Loucy (cell line): Measurements from ENCODE around the gene KXD1.

Experiments used
- H2AFZ ChIP-seq: fragments of 200-600 bp; sonication (generic); 2 replicates; pipeline ENCODE4 v1.6.0; 2016; ENCODE audit warnings: antibody characterized with exemption, mild to moderate bottlenecking, low read length, moderate library complexity
- H3F3A ChIP-seq: fragments of 200-600 bp; 2 replicates; pipeline ENCODE4 v1.6.0; 2016; ENCODE audit warnings: antibody characterized with exemption, low read depth, mild to moderate bottlenecking
- H3K27me3 ChIP-seq: fragments of 200-600 bp; sonication (generic); 2 replicates; pipeline ENCODE4 v1.6.1; 2014; ENCODE audit warnings: low read length, mild to moderate bottlenecking; ENCODE audit not compliant: insufficient read depth, poor library complexity, severe bottlenecking
- H3K36me3 ChIP-seq: fragments of 200-600 bp; sonication (generic); 2 replicates; pipeline ENCODE4 v1.6.1; 2016; ENCODE audit warnings: low read length; ENCODE audit not compliant: insufficient read depth
- H3K4me1 ChIP-seq: fragments of 200-600 bp; sonication (generic); 2 replicates; pipeline ENCODE4 v1.5.1; 2014; ENCODE audit warnings: low read length, mild to moderate bottlenecking; ENCODE audit not compliant: insufficient read depth, poor library complexity, severe bottlenecking
- H3K4me2 ChIP-seq: fragments of 200-600 bp; sonication (generic); 2 replicates; pipeline ENCODE4 v1.6.0; 2014; ENCODE audit warnings: antibody characterized with exemption, low read length, low read depth, mild to moderate bottlenecking; ENCODE audit not compliant: poor library complexity, severe bottlenecking
- H3K4me3 ChIP-seq: fragments of 200-600 bp; sonication (generic); 2 replicates; pipeline ENCODE4 v1.5.1; 2014; ENCODE audit warnings: low read length, mild to moderate bottlenecking, mixed read lengths; ENCODE audit not compliant: poor library complexity, severe bottlenecking
- H3K79me2 ChIP-seq: fragments of 200-600 bp; sonication (generic); 2 replicates; pipeline ENCODE4 v1.6.1; 2014; ENCODE audit warnings: low read length; ENCODE audit not compliant: insufficient read depth
- H3K9ac ChIP-seq: fragments of 200-600 bp; sonication (generic); 2 replicates; pipeline ENCODE4 v1.6.0; 2014; ENCODE audit warnings: mild to moderate bottlenecking, low read depth, low read length, moderate library complexity; ENCODE audit not compliant: poor library complexity, severe bottlenecking
- H3K9me2 ChIP-seq: fragments of 200-600 bp; sonication (generic); replicated peaks from 2 replicates; pipeline ENCODE4 v1.6.1; 2016; ENCODE audit warnings: low read depth, low read length, mixed read lengths
- H3K9me3 ChIP-seq: fragments of 200-600 bp; sonication (generic); 2 replicates; pipeline ENCODE4 v1.6.1; 2014; ENCODE audit warnings: mild to moderate bottlenecking, antibody characterized with exemption, low read length, low read depth; ENCODE audit not compliant: insufficient read depth
- H4K20me1 ChIP-seq: fragments of 200-600 bp; sonication (generic); 2 replicates; pipeline ENCODE4 v1.6.0; 2014; ENCODE audit warnings: antibody characterized with exemption, low read length, mild to moderate bottlenecking; ENCODE audit not compliant: insufficient read depth, poor library complexity, severe bottlenecking
- EZH2phosphoT487 ChIP-seq: fragments of 200-600 bp; IDR thresholded peaks from 2 replicates; pipeline ENCODE4 v1.6.1; 2018; ENCODE audit warnings: antibody characterized with exemption, mild to moderate bottlenecking, moderate library complexity, borderline replicate concordance
- TF ChIP-seq, protein P1 (sequence below): fragments of 200-600 bp; sonication (generic); conservative IDR thresholded peaks from 2 replicates; pipeline ENCODE4 v1.5.1; 2014; ENCODE audit warnings: mild to moderate bottlenecking, antibody characterized with exemption, low read length

The KXD1 gene

DNA sequence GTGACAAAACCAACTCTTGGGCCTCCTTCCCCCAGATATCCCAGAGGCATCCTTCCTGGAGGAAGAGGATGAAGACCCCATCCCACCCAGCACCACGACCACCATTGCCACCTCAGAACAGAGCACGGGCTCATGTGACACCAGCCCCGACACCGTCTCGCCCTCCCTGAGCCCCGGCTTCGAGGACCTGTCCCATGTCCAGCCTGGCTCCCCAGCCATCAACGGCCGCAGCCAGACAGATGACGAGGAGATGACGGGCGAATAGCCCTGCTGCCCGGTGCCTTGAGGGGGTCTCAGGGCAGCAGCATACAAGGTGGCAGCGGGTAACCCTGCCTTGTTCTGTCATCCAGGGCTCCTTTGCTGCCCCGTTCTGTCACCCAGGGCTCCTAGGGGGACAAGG lies 10.7 kb downstream of the KXD1 start:
- peaks cover 17% of the 10 kb centered on the region for H4K20me1 ChIP-seq
- H3K9me2 ChIP-seq: no peaks in the 10 kb centered on the region
- no peak for TF ChIP-seq EZH2phosphoT487
- TF ChIP-seq, protein P1, sequence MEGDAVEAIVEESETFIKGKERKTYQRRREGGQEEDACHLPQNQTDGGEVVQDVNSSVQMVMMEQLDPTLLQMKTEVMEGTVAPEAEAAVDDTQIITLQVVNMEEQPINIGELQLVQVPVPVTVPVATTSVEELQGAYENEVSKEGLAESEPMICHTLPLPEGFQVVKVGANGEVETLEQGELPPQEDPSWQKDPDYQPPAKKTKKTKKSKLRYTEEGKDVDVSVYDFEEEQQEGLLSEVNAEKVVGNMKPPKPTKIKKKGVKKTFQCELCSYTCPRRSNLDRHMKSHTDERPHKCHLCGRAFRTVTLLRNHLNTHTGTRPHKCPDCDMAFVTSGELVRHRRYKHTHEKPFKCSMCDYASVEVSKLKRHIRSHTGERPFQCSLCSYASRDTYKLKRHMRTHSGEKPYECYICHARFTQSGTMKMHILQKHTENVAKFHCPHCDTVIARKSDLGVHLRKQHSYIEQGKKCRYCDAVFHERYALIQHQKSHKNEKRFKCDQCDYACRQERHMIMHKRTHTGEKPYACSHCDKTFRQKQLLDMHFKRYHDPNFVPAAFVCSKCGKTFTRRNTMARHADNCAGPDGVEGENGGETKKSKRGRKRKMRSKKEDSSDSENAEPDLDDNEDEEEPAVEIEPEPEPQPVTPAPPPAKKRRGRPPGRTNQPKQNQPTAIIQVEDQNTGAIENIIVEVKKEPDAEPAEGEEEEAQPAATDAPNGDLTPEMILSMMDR: no peak
- H3K4me2 ChIP-seq: no peak overlapping the region
- H3K36me3 ChIP-seq: peaks cover 38% of the 10 kb centered on the region; the same call in 1 of the 2 replicates
- peaks cover 14% of the 10 kb centered on the region for H3K4me1 ChIP-seq
- peaks cover 17% of the 10 kb centered on the region for H3K79me2 ChIP-seq
- peaks cover 3% of the 10 kb centered on the region; the same call in 1 of the 2 replicates for H3F3A ChIP-seq
- H3K9me3 ChIP-seq: no peaks in the 10 kb centered on the region
- H3K9ac ChIP-seq: no peak overlapping the region
- H3K27me3 ChIP-seq: no peaks in the 10 kb centered on the region
- no peak overlapping the region for H3K4me3 ChIP-seq
- H2AFZ ChIP-seq: no peak overlapping the region

DNA sequence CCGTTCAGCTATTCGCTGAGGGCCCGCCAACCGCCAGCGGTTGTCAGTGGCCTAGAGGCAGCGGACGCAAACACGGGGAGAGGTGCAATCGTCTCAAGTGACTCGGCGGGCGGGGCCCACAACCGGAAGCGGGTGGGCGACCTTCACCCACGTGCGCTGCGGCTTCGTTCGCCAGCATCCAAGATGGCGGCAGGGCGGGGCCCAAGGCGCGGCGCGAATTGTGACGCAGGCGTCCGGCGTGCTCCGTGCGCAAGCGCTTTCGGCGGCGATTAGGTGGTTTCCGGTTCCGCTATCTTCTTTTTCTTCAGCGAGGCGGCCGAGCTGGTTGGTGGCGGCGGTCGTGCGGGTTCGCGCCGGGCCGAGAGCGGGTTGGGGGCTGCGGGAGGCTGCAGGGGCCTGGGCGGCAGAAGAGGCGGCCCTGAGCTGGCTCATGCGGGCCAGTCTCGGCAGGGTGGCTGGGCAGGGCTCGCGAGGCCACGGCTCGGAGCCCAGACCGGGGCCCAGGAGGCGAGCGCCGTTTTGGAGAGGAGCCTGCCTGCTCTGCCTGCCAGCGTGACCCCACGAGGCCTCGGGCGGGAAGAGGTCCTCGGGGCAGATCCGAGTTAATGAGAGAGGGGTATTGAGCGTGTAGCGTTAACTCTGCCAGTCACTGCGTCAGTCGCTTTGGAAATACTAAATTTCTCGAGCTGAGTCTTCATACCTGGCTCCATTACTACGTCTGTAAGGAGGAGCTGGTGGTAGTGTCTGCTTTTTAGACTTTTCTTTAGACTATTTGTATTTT lies 14.1 kb downstream of the KXD1 start, which contains the start of gene UBA52:
Gene UBA52, plus strand, starts transcription at position 294 of the 781 bp plus-strand sequence. CDS start 1,444 bp downstream, outside the sequence.
- Histone ChIP-seq H3K36me3 (peaks cover 43% of the 10 kb centered on the region; the same call in 1 of the 2 replicates), H3K79me2 (peaks cover 37% of the 10 kb centered on the region), H3K4me1 (peaks cover 19% of the 10 kb centered on the region), H3F3A (peaks cover 3% of the 10 kb centered on the region; the same call in 1 of the 2 replicates), H3K4me2 (peak within 1 kb of the TSS; percentile 96), H3K9ac (peak within 1 kb of the TSS; percentile 88), H2AFZ (peak within 1 kb of the TSS; percentile 78), H3K27me3 (no peaks in the 10 kb centered on the region), H3K9me2 (no peaks in the 10 kb centered on the region), H3K4me3 (peak within 1 kb of the TSS; percentile 88), H3K9me3 (no peaks in the 10 kb centered on the region), H4K20me1 (peaks cover 21% of the 10 kb centered on the region)
- TF ChIP-seq EZH2phosphoT487: no peak
- TF ChIP-seq, protein P1: no peak

DNA sequence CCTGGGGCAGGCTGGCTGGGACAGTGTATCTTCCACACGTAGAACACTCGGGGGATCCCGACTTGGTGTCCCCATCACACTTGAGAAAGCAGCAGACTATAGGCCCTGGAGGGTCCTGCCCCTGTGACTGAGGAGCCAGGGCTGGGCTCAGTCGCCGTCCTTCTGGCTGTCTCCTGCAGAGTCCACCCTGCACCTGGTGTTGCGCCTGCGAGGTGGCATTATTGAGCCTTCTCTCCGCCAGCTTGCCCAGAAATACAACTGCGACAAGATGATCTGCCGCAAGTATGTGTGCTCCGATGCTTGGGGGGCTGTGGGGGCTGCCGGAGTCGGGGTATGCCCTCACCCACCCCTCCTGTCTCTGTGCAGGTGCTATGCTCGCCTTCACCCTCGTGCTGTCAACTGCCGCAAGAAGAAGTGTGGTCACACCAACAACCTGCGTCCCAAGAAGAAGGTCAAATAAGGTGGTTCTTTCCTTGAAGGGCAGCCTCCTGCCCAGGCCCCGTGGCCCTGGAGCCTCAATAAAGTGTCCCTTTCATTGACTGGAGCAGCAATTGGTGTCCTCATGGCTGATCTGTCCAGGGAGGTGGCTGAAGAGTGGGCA lies 17.1 kb downstream of the KXD1 start:
- Histone ChIP-seq H3K4me3 (no peak overlapping the region), H3K9me3 (no peaks in the 10 kb centered on the region), H3K79me2 (peaks cover 37% of the 10 kb centered on the region), H3K4me2 (no peak overlapping the region), H3K4me1 (peaks cover 19% of the 10 kb centered on the region), H3K27me3 (no peaks in the 10 kb centered on the region), H3K36me3 (peaks cover 17% of the 10 kb centered on the region; the same call in 1 of the 2 replicates), H3F3A (peaks cover 3% of the 10 kb centered on the region; the same call in 1 of the 2 replicates), H3K9me2 (no peaks in the 10 kb centered on the region), H3K9ac (no peak overlapping the region), H4K20me1 (peaks cover 21% of the 10 kb centered on the region), H2AFZ (no peak overlapping the region)
- TF ChIP-seq, protein P1: no peak
- TF ChIP-seq EZH2phosphoT487: no peak
